Stomach (tissue), 9 donors: ENCODE results near the gene NAALADL2. TPM values are rescaled to one million over a fixed set of nuclear protein-coding genes. Genes with fewer than 3 reads are reported as not detected.

Experiments used
- DNase-seq, 2 donors: peaks; one replicate each; pipeline versions ENCODE4 v3.0.0 to v3.0.0-alpha.2; 2013 to 2019
- H3K27ac ChIP-seq, 5 donors: fragments of 200-600 bp in 4 of 5; sonication (generic) in 4 of 5; one replicate each; pipeline ENCODE4 v1.5.1; 2013 to 2019; ENCODE audit warnings: mild to moderate bottlenecking in 1 of 5, moderate library complexity in 1 of 5
- H3K27me3 ChIP-seq, 3 donors: fragments of 200-600 bp; sonication (generic); one replicate each; pipeline ENCODE4 v1.5.1; 2017 to 2019; ENCODE audit warnings: mixed run types in 1 of 3
- H3K36me3 ChIP-seq, 4 donors: fragments of 200-600 bp; sonication (generic); 1 replicate in 3 of 4; 2 replicates in 1 of 4; pipeline ENCODE4 v1.5.1; 2016 to 2019
- H3K4me1 ChIP-seq, 4 donors: fragments of 200-600 bp; sonication (generic); one replicate each; pipeline ENCODE4 v1.5.1; 2016 to 2019
- H3K4me3 ChIP-seq, 4 donors: fragments of 200-600 bp; sonication (generic) in 3 of 4; one replicate each; pipeline ENCODE4 v1.5.1; 2016 to 2019; ENCODE audit warnings: mild to moderate bottlenecking in 1 of 4
- H3K9me3 ChIP-seq, 4 donors: fragments of 200-600 bp; sonication (generic); one replicate each; pipeline ENCODE4 v1.5.1; 2016 to 2019
- CTCF ChIP-seq, 7 experiments: fragments of 450-650 bp in 4 of 7; fragments of 200-600 bp in 3 of 7; sonication (generic) in 3 of 7; IDR thresholded peaks; one replicate each; pipeline ENCODE4 v1.5.1; 2016 to 2019; ENCODE audit warnings: antibody characterized with exemption in 7 of 7, control low read depth in 2 of 7, mild to moderate bottlenecking in 1 of 7
- EP300 ChIP-seq: sonication (generic); formaldehyde crosslinking; IDR thresholded peaks from one replicate; pipeline ENCODE4 v1.6.1; 2017; ENCODE audit warnings: antibody characterized with exemption
- POLR2A ChIP-seq, 4 donors: fragments of 450-650 bp; IDR thresholded peaks; one replicate each; pipeline ENCODE4 v1.6.1; 2016; ENCODE audit warnings: antibody characterized with exemption in 4 of 4, control low read depth in 2 of 4, mild to moderate bottlenecking in 1 of 4, moderate library complexity in 1 of 4
- POLR2AphosphoS5 ChIP-seq, 3 donors: sonication (generic); formaldehyde crosslinking; IDR thresholded peaks; one replicate each; pipeline ENCODE4 v1.6.1; 2016; ENCODE audit warnings: antibody characterized with exemption in 3 of 3
- WGBS, 5 donors: extraction: QIAGEN DNeasy Blood & Tissue Kit in 3 of 5; methylation state at CpG; one replicate each; pipeline versions ENCODE4 v1.1.5 to v1.1.7; 2013 to 2018; 5-methylcytosine and 5-hydroxymethylcytosine counted together
- intact Hi-C: fragments of 100-400 bp; cut with DNase I; formaldehyde crosslinking; loops from one replicate; pipeline ENCODE4 v1.15.1; 2023; ENCODE audit warnings: low total_unique reads
- polyA plus RNA-seq, 3 donors: library from polyadenylated mRNA; stranded (reverse); fragments of 200-250 nt; gene quantifications; one replicate each; pipeline ENCODE4 v1.2.3, GENCODE V29; 2013
- total RNA-seq, 5 donors: library from RNA; depleted of rRNA; stranded (reverse); fragments of >200 nt; gene quantifications; one replicate each; pipeline versions ENCODE4 v1.1.0 to v1.2.3, GENCODE V29; 2014 to 2016
- donor health status: healthy with polysubstance abuse.
- donor health status: Bipolar disorder and iron deficiency.
- donor health status: healthy.

The NAALADL2 gene
- total and polyA plus RNA-seq, 8 donors, result 0.58 to 43.7 (median 5.4) TPM

DNA sequence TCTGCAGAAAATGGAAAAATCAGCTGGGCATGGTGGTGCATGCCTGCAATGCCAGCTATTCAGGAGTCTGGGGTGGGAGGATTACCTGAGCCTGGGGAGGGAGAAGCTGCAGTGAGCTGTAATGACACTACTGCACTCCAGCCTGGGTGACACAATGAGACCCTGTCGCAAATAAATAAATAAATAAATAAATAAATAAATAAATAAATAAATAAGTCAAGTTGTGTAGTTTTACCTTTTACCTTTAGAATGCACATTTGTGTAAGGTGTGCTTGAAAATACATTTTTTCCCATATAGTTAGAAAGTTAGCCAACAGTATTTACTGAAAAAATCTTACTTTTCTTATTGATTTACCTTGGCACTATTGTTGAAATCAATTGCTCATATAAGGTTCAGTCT is 515.6 kb downstream of the NAALADL2 start:
- H3K4me3 ChIP-seq, result no peak overlapping the region
- no peak for TF ChIP-seq CTCF (IDR thresholded peaks at IDR 0.05)
- no peak for TF ChIP-seq POLR2AphosphoS5 (IDR thresholded peaks at IDR 0.05)
- TF ChIP-seq POLR2A (IDR thresholded peaks at IDR 0.05), result no peak
- TF ChIP-seq EP300, result no peak
- no peaks in the 10 kb centered on the region for H3K27me3 ChIP-seq
- H3K27ac ChIP-seq, result no peak overlapping the region
- 93 to 100% (median 100%) methylated on average over 1 of the region's 1 CpG for WGBS, 5 donors
- H3K36me3 ChIP-seq, result no peaks in the 10 kb centered on the region
- intact Hi-C loops, result no loop called here
- DNase-seq, result no peak
- H3K9me3 ChIP-seq, result no peaks in the 10 kb centered on the region
- H3K4me1 ChIP-seq, result no peaks in the 10 kb centered on the region

GRCh38 chr3:175378348-175378747 is 519.2 kb downstream of the NAALADL2 start:
- intact Hi-C loops, result no loop called here
- H3K4me1 ChIP-seq, result no peaks in the 10 kb centered on the region
- 49 to 84% (median 54%) methylated on average over 2 of the region's 2 CpGs for WGBS, 5 donors
- H3K27me3 ChIP-seq, result no peaks in the 10 kb centered on the region
- H3K4me3 ChIP-seq, result no peak overlapping the region
- H3K9me3 ChIP-seq, result no peaks in the 10 kb centered on the region
- DNase-seq, result no peak
- no peak overlapping the region for H3K27ac ChIP-seq
- H3K36me3 ChIP-seq, result no peaks in the 10 kb centered on the region
- TF ChIP-seq POLR2AphosphoS5 (IDR thresholded peaks at IDR 0.05), result no peak
- no peak for TF ChIP-seq CTCF (IDR thresholded peaks at IDR 0.05)
- TF ChIP-seq POLR2A (IDR thresholded peaks at IDR 0.05), result no peak
- TF ChIP-seq EP300, result no peak

DNA sequence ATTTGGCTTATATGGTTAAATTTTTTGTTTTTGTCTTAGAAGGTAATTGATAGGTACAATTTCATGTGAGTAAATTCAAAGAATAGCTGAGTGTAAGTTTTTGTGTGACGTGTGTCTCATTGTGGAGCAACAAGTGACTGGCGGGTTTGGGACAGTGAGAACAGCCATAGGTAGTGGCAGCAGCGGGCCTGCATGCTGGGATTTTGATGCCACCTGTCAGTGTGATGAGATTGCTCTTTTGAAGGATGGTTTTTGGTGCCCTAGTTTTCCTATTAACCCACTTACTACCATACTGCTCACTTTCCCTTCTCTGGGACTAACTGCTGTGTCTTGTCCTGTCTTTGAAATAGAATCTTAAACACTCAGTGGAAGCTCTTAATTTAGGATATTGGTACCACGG is 522.6 kb downstream of the NAALADL2 start:
- TF ChIP-seq CTCF (IDR thresholded peaks at IDR 0.05), result no peak
- TF ChIP-seq POLR2A (IDR thresholded peaks at IDR 0.05), result no peak
- no peak for TF ChIP-seq EP300
- no peak for TF ChIP-seq POLR2AphosphoS5 (IDR thresholded peaks at IDR 0.05)
- Histone ChIP-seq H3K36me3 (no peaks in the 10 kb centered on the region), H3K9me3 (no peaks in the 10 kb centered on the region), H3K27me3 (no peaks in the 10 kb centered on the region), H3K4me3 (no peak overlapping the region), H3K27ac (no peak overlapping the region), H3K4me1 (no peaks in the 10 kb centered on the region)
- DNase-seq, result no peak
- WGBS, 5 donors, result 83 to 92% (median 91%) methylated on average over 4 of the region's 4 CpGs
- intact Hi-C loops, result no loop called here

- Histone ChIP-seq H3K36me3 (no peaks in the 10 kb centered on the region), H3K4me1 (no peaks in the 10 kb centered on the region), H3K4me3 (no peak overlapping the region), H3K27me3 (no peaks in the 10 kb centered on the region), H3K9me3 (no peaks in the 10 kb centered on the region), H3K27ac (peak overlapping the region in 1 of 5 donors; percentile 12)
- intact Hi-C loops, result no loop called here
- 75 to 96% (median 92%) methylated on average over 1 of the region's 1 CpG for WGBS, 5 donors
- TF ChIP-seq CTCF (IDR thresholded peaks at IDR 0.05), result no peak
- TF ChIP-seq EP300, result no peak
- no peak for TF ChIP-seq POLR2AphosphoS5 (IDR thresholded peaks at IDR 0.05)
- TF ChIP-seq POLR2A (IDR thresholded peaks at IDR 0.05), result no peak
- DNase-seq, result no peak
Measured at GRCh38 chr3:175383371-175383770, 524.2 kb downstream of the NAALADL2 start.
